AG04450 (cell line): ENCODE results near the gene RMND1. TPM values are rescaled to one million over a fixed set of nuclear protein-coding genes. Genes with fewer than 3 reads are reported as not detected.

ENCODE experiments used
- CTCF ChIA-PET: fragments of 300-600, 350-600 bp; formaldehyde crosslinking; extraction: SDS; loops from one replicate; lab custom pipeline; 2022; ENCODE audit warnings: antibody characterized with exemption, inconsistent platforms; lab: Charles Lee
- POLR2A ChIA-PET: fragments of 350-600 bp; formaldehyde crosslinking; extraction: SDS; loops from one replicate; lab custom pipeline; 2021; ENCODE audit warnings: antibody characterized with exemption, inconsistent platforms; lab: Yijun Ruan, JAX
- DNase-seq: peaks from one replicate; pipeline ENCODE4 v3.0.0-alpha.2; 2011; ENCODE audit warnings: low read depth, low spot score
- H3K27ac ChIP-seq: one replicate; pipeline ENCODE4 v1.5.1; 2012; ENCODE audit warnings: low read depth, low read length, control low read depth
- H3K27me3 ChIP-seq: one replicate; pipeline ENCODE4 v1.6.0; 2012; ENCODE audit warnings: low read length; ENCODE audit not compliant: control insufficient read depth, insufficient read depth
- H3K4me3 ChIP-seq: 2 replicates; pipeline ENCODE4 v1.5.1; 2011; ENCODE audit warnings: mild to moderate bottlenecking, low read depth, low read length, control low read depth
- H3K9me3 ChIP-seq: 2 replicates; pipeline ENCODE4 v1.5.1; 2012; ENCODE audit warnings: low read length; ENCODE audit not compliant: control insufficient read depth, insufficient read depth
- polyA plus RNA-seq: library from polyadenylated mRNA; depleted of rRNA; stranded (reverse); fragments of >200 nt; gene quantifications from 2 replicates; pipeline ENCODE4 v1.2.3, GENCODE V29; 2011
- TF ChIP-seq, protein P1 (sequence below): IDR thresholded peaks from 2 replicates; pipeline ENCODE4 v1.5.1; 2011; ENCODE audit warnings: low read depth, low read length, control low read depth, inconsistent platforms

The RMND1 gene
- polyA plus RNA-seq, 1 experiment = 27.8 TPM

DNA sequence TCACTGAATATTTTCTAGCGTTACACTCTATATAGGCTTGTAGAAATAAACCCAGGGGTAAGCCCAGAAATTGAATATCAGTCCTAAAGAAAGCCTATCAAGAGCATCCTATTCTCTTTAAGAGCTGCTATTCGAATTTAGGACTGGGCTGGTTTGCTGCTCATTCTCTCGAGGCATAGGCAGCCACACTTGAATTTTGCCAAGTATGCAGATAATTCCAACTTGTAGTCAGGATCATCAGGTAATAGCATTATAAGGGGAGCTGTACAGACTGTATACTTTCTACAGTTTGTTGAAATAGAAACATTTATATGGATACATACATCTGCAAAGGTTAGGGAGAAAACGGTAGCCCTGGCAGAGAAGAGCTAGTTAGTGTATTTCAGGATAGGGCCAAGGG is 58.5 kb downstream of the RMND1 start:
- ChIA-PET POLR2A (no interaction called here), CTCF (interaction anchor here (0.7 to 1.8 kb wide), 3 partner anchors 11 to 576 kb away, joined by 3 to 10 read pairs (median 3); no protein-coding TSS in a partner anchor)
- no peaks in the 10 kb centered on the region for H3K9me3 ChIP-seq
- DNase-seq = no peak
- no peak overlapping the region for H3K4me3 ChIP-seq
- TF ChIP-seq, protein P1, sequence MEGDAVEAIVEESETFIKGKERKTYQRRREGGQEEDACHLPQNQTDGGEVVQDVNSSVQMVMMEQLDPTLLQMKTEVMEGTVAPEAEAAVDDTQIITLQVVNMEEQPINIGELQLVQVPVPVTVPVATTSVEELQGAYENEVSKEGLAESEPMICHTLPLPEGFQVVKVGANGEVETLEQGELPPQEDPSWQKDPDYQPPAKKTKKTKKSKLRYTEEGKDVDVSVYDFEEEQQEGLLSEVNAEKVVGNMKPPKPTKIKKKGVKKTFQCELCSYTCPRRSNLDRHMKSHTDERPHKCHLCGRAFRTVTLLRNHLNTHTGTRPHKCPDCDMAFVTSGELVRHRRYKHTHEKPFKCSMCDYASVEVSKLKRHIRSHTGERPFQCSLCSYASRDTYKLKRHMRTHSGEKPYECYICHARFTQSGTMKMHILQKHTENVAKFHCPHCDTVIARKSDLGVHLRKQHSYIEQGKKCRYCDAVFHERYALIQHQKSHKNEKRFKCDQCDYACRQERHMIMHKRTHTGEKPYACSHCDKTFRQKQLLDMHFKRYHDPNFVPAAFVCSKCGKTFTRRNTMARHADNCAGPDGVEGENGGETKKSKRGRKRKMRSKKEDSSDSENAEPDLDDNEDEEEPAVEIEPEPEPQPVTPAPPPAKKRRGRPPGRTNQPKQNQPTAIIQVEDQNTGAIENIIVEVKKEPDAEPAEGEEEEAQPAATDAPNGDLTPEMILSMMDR = no peak
- H3K27me3 ChIP-seq = no peaks in the 10 kb centered on the region
- no peak overlapping the region for H3K27ac ChIP-seq

DNA sequence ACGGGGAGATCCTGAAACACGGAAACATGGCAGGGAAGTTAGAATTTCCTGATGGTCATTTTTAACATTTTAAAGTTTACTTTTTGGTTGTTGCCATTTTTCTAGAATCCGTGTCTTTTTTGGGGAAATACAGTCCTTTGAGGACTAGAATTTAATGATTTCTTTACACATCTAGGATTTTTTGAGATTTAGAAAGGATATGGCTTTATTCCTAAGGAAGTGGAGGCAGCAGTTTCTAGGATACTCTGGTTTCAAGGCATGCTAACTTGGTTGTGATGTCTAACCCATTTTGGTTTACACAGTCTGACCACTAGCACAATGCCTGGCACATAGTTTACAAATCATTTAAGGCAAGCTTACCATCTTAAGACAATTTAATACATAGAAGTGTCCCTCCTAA is 59.5 kb downstream of the RMND1 start:
- H3K9me3 ChIP-seq = no peaks in the 10 kb centered on the region
- no peaks in the 10 kb centered on the region for H3K27me3 ChIP-seq
- ChIA-PET CTCF (interaction anchor here (1.6 to 1.8 kb wide), 2 partner anchors 12 to 14 kb away, joined by 3 to 10 read pairs; no protein-coding TSS in a partner anchor), POLR2A (no interaction called here)
- TF ChIP-seq, protein P1 = no peak
- H3K27ac ChIP-seq = no peak overlapping the region
- no peak for DNase-seq
- H3K4me3 ChIP-seq = peak overlapping the region; percentile 72

DNA sequence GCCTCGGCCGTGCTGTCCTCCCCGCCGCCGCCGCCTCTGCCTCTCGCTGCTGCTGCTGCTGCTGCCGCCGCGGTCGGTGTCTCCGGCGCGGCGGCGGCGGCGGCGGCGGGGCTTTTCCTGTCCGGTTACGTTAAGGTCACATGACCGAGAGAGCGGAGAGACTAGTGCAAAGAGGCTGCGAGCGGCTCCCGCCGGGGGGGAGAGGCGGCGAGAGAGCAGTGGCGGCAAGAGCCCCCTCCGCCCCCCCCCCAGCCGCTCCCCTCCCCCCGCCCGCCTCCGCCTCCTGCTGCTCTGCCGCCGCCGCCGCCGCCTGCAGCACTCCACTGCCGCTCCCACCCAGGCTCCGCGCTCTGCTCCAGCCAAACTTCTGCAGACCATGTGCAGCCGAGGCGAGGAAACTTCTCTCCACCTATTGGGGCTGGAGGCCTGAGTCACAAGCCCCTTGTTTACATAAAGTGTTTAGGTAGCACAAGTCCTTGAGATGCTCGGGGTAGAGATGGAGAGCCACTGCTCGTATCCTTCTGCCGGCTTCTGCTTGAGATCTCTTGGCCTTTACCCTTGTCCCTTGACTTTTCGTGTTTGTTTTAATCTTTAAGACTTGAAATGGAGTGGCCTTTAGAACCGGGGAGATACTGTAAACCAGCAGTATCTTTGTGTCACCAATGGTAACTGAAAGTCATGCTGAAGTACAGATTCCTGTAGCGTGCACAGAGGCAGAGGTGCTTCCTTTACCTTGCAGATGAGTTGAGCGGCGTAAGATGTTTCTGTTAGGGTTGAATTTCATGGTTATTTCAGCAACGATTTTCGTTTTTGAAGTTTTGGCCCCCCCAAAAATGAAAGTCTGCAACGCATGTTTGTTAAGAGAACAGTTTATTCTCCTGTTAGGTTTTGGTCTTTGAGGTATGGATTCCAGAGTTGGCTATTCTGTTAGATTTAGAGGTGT is 60.2 kb downstream of the RMND1 start, which contains the start of gene ZBTB2:
Gene ZBTB2 (minus strand): TSS at position 89 of the 943 bp plus-strand sequence. CDS start 17,922 bp downstream, outside the sequence.
- no peaks in the 10 kb centered on the region for H3K9me3 ChIP-seq
- TF ChIP-seq, protein P1 = no peak
- no peaks in the 10 kb centered on the region for H3K27me3 ChIP-seq
- peak; percentile 75 for DNase-seq
- peak within 1 kb of the TSS; percentile 83 for H3K27ac ChIP-seq
- CTCF ChIA-PET = interaction anchor here (0.7 to 1.6 kb wide), 3 partner anchors 13 to 49 kb away, joined by 3 to 4 read pairs (median 3); no protein-coding TSS in a partner anchor
- POLR2A ChIA-PET = no interaction called here
- H3K4me3 ChIP-seq = peak within 1 kb of the TSS; percentile 72

DNA sequence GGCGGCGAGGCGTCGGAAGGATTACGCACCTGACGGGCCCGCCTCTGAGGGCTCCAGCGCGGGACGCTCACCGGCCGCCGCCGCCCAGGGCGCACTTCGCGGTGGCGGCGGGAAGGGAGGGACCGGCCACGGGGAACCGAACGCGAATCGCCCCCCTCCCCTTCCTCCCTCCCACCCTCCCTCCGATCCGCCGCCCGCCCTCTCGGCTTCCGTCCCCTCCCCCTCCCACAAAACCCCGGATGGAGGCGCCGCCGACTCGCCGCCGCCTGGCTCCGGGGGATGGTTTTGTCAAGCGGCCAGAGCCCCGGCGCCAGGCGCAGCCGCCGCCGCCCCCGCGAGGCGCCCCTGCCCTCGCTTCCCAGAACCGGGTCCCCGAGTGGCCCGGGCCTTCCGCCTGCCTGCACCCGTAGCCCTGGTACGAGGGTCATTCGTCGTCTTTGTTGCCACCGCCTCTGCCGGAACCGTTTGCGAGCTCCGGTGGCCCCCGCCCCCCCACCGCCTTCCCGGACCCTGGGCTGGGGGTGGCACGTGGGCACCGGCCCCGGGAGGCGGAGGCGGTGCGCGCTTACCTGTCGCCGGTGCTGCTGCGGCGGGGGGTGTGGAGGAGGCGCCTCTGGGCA is 61.0 kb downstream of the RMND1 start:
- peak; percentile 32 for DNase-seq
- ChIA-PET POLR2A (interaction anchor here (0.7 to 1.1 kb wide), 3 partner anchors 15 to 525 kb away, joined by 3 to 5 read pairs (median 4); partner anchors contain the start of gene MTHFD1L), CTCF (interaction anchor here (0.7 to 1.5 kb wide), 2 partner anchors 15 to 50 kb away, joined by 3 to 4 read pairs; no protein-coding TSS in a partner anchor)
- Histone ChIP-seq H3K27ac (peak overlapping the region; percentile 83), H3K9me3 (no peaks in the 10 kb centered on the region), H3K27me3 (no peaks in the 10 kb centered on the region), H3K4me3 (peak overlapping the region; percentile 72)
- TF ChIP-seq, protein P1 = no peak
